Fibroblast of skin of back (primary cell): ENCODE data around the gene GPR78.
"Not testable (repeated sequence)": the region's sequence is repeated elsewhere in the genome, so short reads cannot be mapped to it uniquely, and the experiment has no call there.

ENCODE experiments used
- DNase-seq: peaks from one replicate; pipeline ENCODE4 v3.0.0-alpha.2; 2013

The GPR78 gene

DNA sequence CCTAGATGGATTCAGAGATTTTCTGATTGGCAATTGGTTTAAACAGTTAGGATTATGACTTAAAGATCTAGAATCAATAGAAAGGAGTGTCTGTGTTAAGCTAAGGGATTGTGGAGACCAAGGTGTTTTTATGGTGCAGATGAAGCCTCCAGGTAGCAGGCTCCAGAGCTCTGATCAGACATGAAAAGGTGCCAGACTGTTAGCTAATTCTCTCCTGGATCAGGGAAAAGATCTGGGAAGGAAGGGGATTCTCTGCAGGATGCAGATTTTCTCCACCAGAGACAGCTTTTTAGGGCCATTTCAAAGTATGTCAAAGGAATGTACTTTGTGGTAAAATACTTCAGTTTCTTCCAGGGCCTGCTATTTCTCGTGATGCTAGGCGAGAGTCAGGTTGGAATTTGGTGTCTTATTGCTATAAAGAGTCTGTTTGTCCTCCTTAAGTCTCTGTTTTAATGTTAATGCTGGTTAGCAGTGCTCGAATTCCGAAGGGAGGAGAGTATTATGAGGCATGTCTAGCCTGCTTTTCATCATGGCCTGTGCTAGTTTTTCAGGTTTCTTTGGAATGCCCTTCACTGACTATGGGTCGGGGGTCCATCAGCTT lies 12.0 kb upstream of the GPR78 start:
- DNase-seq = peak; percentile 62

DNA sequence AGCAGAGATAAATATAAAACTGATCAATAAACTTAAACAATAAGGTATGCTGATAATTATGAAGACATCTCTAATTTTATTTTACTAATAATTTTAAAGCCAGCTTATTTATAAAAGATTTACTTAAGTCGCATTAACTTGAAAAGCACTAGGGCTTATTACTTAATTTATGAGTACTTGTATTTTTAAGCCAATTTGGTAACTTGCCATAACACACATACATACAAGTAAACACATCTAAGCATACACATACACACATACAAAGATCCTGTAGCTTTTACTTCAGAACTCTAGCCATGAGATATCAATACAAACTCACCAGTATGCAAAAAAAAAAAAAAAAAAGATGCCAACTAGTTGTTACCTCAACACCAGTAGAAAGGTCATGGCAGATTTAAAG lies 10.0 kb upstream of the GPR78 start:
- no peak for DNase-seq

DNA sequence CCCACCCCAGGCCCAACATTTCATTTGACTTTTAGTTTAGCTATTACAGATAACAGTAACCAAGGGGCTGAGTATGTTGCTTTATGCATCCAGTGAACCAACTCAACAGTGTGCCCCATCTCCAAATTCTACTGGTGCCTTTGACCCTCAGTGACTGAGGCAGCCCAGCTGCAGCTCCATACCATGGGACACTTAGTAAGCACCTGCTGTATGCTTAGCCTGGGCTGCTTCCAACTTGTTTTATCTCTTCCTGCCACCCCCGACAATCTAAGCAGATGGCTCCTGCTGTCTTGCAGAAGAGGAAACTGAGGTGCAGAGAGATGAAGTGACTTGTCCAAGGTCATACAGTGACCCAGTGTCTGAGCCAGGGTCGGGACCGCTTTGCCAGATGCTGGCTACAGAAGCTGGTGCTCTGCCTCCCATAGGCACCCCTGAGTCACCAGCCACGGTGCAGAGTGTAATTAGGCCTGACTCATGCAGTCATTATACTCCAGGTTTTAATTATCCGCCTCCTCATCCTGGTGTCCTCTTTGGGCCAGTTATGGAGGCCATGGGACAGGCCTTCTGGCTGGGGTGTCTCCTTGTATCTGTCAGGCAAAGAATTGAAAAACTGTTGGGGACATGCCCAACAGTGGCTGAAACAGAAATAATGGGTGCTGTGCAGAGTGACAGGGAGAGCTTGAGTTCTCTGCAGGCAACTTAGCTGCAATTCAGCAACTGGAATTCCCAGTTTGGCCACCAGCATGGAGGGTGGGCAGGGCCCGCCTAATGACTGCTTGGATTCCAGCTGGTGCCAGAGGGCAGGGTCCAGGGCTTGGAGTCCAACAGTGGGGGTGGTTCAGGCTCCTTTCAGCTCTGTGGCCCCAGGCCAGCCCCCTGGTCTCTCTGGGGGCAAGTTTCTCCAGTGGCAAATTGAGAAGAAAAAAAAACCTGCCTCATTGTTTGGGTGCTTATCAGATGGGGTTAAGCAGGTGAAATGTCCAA lies 8.2 kb upstream of the GPR78 start:
- DNase-seq = no peak

DNA sequence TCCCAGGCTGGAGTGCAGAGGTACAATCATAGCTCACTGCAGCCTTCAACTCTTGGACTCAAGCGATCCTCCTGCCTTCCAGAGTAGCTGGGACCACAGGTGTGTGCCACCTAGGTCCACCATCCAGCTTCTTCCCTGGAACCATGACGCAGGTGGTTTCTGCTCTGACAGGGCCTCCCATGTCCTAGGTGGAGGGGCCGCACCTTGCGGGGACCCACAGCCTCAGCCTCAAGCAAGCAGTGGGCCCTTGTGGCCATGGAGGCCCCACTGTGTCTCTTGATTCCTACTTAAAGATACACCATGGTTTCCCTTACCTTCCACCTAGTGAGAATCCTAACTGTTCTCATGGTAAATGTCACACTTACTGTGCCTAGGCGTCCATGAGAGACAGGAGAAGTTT lies 6.9 kb upstream of the GPR78 start:
- DNase-seq = no peak

DNA sequence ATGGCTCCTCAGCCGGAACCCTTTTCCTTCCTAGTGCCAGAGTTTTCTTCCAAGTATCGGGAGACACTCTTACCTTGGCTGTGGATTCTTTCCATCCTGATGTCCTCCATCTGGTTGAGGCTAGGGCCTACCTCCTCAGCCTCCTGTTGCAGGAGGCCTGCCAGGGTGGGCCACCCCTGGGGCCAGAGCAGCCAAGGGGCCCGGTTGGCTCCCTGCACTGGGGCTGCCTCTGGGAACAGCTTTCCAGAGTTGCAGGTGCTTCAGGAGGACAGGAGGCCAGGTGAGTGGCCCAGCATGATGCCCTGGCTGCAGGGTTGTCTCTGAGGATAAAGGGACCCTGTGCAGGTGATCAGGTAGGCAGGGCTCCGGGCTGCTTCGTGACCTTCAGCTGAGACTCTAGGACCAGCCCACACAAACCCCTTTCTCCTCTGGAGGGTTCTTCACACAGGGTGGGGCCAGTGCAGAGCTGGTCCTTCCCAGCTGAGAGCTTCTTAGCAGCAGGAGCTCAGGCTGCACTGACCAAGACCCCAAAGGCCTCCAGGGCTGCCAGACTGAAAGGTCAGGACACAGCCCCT lies 5.3 kb upstream of the GPR78 start:
- no peak for DNase-seq

DNA sequence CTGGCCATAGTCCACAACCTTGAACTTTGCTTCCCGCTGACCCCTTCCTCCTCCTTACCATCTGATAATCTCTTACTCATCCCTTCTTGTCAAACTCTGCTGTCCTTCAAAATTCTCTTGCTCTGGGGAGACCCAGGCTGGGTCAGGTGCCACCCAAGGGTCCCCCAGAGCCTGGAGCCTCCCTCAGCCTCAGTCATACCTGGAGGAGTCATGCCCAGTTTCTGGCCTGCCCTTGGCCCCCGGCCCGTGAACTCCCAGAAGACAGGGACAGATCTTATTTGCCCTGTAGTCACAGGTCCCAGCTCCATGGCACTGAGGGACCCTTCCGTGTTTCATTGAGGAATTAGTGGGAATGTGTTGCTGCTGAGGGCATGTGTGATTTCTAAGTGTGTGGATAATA lies 4.7 kb upstream of the GPR78 start:
- no peak for DNase-seq

DNA sequence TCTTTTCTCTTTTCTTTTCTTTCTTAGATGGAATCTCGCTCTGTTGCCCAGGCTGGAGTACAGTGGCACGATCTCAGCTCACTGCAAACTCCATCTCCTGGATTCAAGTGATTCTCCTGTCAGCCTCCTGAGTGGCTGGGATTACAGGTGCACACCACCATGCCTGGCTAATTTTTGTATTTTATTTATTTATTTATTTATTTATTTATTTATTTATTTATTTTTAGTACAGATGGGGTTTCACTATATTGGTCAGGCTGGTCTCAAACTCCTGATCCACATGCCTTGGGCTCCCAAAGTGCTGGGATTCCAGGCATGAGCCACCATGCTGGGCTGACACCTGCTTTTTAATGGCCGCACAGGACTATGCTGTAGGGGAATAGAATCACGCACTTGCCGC lies 3.6 kb upstream of the GPR78 start:
- DNase-seq = not testable (repeated sequence)

DNA sequence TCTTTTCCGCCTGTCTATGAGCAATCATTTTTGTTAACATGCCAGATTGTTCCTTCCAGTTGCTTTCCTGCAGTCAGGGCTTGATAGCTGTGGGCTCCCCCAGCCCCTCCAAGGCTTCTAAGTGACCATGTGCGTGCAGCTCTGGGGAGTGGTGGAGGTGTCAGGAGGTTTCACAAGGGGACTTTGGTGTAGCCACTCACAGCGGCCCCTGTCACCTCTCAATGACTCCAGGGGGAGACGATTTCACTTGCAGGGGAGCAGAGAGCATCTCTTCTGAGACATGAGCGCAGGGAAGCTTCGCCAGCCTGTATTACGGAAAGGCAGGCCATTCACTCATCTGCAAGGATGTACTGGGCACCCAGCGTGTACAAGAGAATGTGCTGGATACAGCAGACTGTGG lies 3.1 kb upstream of the GPR78 start:
- no peak for DNase-seq

DNA sequence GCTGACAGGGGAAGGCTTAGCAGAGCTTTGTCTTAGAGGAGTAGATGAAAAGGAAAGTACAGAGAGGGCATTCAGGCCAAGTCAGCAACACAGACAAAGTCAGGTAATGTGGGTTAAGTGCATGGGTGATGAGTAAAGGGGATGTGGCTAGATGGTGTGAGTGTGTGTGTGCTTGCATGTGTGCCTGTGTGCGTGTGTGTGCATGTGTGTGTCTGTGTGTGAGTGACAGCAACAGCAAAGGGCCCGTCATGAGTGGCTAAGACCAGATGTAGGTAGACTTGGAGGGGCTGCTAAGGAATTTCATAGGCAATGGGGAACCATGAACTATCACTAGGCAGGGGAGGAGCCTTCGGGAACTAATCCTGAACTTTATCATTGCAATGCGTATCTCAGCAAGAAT lies 2.2 kb upstream of the GPR78 start:
- no peak for DNase-seq

DNA sequence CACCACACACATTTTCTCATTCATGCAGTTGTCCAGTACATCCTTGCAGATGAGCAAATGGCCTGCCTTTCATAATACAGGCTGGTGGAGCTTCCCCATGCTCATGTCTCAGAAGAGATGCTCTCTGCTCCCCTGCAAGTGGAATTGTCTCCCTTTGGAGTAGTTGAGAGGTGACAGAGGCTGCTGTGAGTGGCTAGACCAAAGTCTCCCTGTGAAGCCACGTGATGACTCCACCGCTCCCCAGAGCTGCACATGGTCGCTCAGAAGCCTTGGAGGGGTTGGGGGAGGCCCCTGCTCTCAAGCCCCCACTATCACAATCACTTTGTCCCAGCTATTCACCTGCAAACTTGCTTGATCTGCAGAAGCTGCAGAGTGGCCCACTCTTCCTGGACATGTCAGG lies 1.5 kb upstream of the GPR78 start:
- no peak for DNase-seq

DNA sequence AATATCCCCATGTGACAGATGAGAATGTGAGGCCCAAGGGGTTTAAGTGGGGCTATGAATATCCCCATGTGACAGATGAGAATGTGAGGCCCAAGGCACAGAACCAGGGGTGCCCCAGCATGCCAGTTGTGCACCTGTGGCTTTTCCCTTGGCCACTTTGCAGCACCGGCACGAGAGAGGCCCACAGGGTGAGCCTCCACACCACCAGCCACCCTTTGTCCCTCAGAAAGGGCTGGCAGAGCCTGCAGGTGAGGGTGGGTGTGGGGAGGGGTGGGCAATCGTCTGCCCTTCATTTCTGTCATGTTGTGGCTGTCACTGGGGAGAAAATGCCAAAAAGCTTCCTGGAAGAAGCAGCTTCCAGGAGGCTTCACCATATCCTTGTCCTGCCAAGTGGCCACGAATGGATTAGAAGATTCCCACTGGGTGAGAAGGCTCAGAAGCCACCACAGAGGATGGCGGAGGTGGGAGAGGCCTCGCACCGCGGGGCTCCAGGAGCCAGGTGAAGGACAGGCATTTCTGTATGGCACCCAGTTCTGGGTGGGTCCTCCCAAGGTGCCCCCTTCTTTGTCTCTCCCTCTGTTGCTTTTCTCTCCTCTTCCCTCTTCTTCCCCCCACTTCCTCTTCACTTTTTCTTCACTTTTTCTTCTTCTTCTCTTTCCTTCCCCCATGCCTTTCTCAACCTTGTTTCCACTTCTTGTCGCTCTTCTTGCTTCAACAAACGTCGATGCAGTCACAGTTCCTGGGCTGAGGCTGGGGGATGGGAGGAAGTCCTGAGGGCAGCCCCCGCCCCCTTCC lies 469 bp upstream of the GPR78 start:
- no peak for DNase-seq

DNA sequence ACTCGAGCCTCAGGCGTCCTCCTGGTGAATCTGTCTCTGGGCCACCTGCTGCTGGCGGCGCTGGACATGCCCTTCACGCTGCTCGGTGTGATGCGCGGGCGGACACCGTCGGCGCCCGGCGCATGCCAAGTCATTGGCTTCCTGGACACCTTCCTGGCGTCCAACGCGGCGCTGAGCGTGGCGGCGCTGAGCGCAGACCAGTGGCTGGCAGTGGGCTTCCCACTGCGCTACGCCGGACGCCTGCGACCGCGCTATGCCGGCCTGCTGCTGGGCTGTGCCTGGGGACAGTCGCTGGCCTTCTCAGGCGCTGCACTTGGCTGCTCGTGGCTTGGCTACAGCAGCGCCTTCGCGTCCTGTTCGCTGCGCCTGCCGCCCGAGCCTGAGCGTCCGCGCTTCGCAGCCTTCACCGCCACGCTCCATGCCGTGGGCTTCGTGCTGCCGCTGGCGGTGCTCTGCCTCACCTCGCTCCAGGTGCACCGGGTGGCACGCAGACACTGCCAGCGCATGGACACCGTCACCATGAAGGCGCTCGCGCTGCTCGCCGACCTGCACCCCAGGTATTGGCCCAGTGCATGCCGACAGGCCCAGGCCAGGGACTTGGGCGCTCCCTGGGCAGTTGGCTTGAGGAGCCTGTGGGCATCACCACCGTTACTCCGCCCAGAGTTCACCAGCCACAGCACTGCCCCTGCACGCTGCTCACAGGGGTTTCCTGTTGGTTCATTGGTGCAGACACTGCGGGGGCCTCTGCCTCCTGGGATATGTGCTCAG lies 1.1 kb downstream of the GPR78 start:
- no peak for DNase-seq

DNA sequence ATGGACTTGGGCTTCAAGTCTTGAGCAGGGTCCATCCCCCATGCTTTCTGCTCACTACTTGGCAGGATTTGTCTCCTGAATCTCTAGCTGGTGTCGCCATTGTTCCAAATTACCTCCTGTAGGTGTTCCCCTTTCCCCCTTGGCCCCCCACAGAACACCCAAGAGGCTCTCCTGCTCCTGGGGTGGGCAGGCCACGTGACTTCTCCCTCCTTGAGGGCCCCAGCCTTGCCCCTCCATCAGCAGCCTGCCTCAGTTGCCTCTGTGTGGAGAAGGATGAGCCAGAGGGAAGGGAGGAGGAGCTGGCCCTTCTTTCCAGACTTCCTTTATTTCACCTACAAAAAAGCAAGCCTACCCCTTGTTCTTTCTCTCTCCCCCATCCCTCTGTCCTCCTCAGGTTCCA lies 1.8 kb downstream of the GPR78 start:
- no peak for DNase-seq

DNA sequence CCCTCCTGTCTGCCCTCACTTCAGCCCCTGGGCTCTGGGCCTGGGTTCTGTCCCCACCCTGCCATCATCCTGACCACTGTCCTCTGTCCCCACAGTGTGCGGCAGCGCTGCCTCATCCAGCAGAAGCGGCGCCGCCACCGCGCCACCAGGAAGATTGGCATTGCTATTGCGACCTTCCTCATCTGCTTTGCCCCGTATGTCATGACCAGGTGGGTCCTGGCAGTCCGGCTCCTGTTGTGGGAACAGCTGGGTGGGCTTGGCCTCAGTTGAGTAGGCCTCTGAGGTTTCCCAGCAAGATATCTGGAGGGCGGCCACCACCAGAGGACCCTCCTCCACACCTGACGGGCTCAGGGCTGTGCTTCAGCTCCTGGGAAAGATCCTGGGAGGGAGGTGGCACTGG lies 2.2 kb downstream of the GPR78 start:
- DNase-seq = no peak

DNA sequence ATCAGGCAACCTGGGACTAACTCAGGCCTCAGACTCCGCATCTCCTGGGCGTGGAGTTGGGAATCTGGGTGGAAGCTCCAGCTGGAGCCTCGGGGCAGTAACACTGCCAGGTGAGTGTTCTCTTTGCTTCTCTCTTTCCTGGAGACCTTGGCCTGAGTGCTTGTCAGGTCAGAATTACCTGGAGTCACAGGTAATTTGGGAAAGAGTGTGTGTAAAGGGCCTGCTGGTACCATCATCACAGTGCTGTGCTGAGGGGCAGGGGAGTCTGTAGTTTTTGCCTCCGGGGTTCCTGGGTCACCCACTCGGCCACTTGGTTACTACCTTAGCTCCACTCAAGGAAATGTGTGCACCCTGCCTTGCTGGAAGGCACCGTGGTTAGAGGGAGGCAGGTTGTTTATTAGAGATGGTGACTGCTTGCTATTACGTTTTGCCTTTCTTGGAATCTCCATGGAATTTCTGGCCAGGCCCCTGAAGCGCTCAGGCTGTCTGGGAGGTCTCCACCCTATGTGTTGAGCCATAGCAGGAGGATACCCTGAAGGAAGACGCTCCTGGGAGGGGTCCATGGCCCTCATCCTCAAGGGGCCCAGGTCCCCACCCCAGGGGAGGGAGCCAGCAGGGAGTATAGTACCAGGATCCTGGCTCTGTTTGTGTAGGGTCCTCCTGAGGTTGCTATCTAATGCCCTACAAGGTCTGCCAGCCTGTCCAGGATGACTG lies 2.9 kb downstream of the GPR78 start:
- DNase-seq = no peak

DNA sequence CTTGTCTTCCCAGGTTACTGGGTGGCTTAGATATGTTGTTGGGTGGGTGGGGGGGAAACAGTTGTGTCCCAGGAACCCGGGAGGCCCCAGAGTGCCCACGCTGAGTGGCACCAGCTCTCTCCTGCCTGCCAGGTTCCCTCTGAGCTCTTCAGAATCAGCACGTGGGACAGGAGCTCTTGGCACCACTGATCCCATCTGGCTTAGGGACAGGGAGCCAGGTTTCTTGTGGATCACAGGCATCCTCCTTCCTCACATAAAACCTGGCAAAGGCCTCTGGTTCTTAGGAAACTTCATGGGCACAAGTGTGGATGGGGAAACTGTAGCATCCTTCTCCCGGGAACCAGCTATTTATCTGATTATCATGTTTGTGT lies 3.4 kb downstream of the GPR78 start:
- DNase-seq = no peak

DNA sequence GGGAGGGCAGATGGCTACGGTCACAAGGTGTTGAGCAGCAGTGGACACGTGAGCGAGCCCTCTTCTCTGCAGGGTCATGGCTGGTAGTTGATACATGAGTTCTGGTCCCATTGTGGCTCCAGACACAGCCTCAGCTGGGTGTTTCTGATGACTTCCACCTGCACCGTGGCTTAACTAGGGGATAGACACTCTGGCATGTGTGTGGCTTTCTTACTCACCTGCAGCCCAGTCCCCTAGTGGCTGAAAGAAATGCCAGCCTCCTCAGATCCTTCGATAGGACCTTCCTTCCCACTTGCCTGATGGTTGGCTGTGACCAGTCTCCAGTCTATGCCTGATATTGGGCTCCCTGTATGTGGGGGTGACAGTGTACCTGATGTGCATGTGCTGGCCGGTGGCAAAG lies 5.0 kb downstream of the GPR78 start:
- DNase-seq = no peak

DNA sequence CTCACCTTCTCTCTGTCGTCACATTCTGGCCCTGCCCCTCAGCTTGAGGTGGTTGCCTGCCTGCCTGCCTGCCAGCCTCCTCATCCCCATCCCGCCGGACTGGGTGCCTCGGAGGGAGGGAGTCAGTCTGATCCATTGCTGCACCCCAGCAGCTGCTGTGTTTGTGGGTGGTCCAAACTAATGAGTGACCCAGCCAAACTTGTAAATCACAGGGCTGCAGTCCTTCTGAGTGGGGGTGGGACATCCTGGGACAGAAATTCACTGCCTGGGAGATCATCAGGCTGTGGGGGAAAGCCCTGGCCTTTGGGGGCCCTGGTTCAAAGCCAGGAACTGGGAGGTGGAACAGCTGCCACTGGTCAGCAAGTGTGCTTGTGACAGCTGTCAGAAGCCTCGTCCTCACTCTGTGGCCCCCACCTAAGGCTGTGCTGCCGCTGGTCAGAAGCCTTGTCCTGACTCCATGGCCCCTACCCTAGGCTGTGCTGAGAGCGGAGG lies 5.6 kb downstream of the GPR78 start:
- no peak for DNase-seq

DNA sequence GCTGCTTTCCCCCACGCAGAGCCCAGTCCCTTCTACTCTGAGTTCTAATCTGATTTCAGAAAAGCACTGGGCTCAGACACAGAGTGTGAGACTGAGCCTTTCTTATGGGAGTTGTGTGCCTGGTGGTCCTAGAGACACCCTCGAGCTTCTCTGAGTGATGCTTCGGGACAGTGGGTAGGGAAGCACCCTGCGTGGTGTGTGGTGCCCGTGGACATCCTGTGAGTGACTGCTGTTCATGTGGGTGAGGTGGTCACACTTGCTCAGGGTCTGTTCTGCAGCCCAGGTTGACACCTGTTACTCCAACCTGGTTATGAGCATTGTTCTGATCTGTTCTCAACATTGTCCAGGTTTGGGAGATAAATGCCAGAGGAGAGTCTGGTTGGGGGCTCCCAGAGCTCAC lies 6.1 kb downstream of the GPR78 start:
- DNase-seq = no peak

DNA sequence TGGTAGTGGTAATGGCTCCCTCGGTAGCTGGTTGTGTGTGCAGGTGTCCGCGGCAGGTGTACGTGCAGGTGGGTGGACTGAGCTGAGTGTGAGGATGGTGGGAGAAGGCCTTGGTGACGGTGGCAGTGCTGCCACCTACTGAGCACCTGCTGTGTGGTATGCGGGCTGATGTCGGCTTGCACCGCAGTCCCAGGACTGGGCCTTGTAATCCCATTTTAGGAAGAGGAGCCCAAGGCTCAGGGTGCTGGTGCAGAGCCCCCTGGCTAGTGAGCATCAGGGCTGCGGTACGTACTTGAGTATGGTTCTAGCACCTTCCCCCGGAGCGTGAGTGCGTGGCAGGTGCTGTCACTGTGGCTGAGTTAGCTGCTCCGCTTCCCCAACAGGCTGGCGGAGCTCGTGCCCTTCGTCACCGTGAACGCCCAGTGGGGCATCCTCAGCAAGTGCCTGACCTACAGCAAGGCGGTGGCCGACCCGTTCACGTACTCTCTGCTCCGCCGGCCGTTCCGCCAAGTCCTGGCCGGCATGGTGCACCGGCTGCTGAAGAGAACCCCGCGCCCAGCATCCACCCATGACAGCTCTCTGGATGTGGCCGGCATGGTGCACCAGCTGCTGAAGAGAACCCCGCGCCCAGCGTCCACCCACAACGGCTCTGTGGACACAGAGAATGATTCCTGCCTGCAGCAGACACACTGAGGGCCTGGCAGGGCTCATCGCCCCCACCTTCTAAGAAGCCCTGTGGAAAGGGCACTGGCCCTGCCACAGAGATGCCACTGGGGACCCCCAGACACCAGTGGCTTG lies 6.7 kb downstream of the GPR78 start:
- DNase-seq = no peak
